Ovary (tissue), 9 donors: ENCODE data around the gene BAG3. TPM values are rescaled to one million over a fixed set of nuclear protein-coding genes. Genes with fewer than 3 reads are reported as not detected.

Source experiments
- DNase-seq, 5 donors: peaks; one replicate each; pipeline ENCODE4 v3.0.0-alpha.2; 2019 to 2020
- H3K27ac ChIP-seq, 2 donors: fragments of 200-600 bp; one replicate each; pipeline versions ENCODE4 v1.5.1 to v1.8.0; 2019 to 2022
- H3K27me3 ChIP-seq: fragments of 200-600 bp; one replicate; pipeline ENCODE4 v1.8.0; 2022
- H3K36me3 ChIP-seq: fragments of 200-600 bp; sonication (generic); one replicate; pipeline ENCODE4 v1.5.1; 2019
- H3K4me1 ChIP-seq: one replicate; pipeline ENCODE4 v1.8.1; 2013; ENCODE audit warnings: mild to moderate bottlenecking, moderate library complexity; ENCODE audit not compliant: insufficient read depth
- H3K4me3 ChIP-seq: fragments of 200-600 bp; sonication (generic); one replicate; pipeline ENCODE4 v1.5.1; 2017
- H3K9me3 ChIP-seq, 2 donors: fragments of 200-600 bp in 1 of 2; sonication (generic) in 1 of 2; one replicate each; pipeline versions ENCODE4 v1.5.1 to v1.8.1; 2013 to 2019; ENCODE audit warnings: mild to moderate bottlenecking in 1 of 2, moderate library complexity in 1 of 2
- EP300 ChIP-seq: sonication (generic); formaldehyde crosslinking; IDR thresholded peaks from one replicate; pipeline ENCODE4 v1.6.1; 2017; ENCODE audit warnings: antibody characterized with exemption
- POLR2A ChIP-seq: fragments of 450-650 bp; IDR thresholded peaks from one replicate; pipeline ENCODE4 v1.6.1; 2017; ENCODE audit warnings: antibody characterized with exemption, mild to moderate bottlenecking, moderate library complexity
- WGBS, 3 donors: extraction: QIAGEN DNeasy Blood & Tissue Kit in 1 of 3; methylation state at CpG; one replicate each; pipeline versions ENCODE4 v1.1.5 to v1.1.7; 2013 to 2017; 5-methylcytosine and 5-hydroxymethylcytosine counted together
- intact Hi-C, 4 donors: fragments of 100-400 bp; cut with DNase I; formaldehyde crosslinking; loops; one replicate each; pipeline versions ENCODE4 v1.11.0 to v1.15.1; 2022 to 2023
- polyA plus RNA-seq, 2 donors: library from polyadenylated mRNA; stranded (reverse); fragments of 200-250 nt in 1 of 2; fragments of 350-450 nt in 1 of 2; fragmentation: Illumina TruSeq in 1 of 2; extraction: RNeasy Lipid Tissue Mini Kit (QIAGEN cat#74804) in 1 of 2; gene quantifications; one replicate each; pipeline ENCODE4 v1.2.3, GENCODE V29; 2013 to 2014
- total RNA-seq, 7 donors: library from RNA; depleted of rRNA in 2 of 7; stranded (reverse); fragments of >200 nt in 2 of 7; fragmentation: NEBNext Ultra II Directional in 3 of 7; extraction: Animal tissue kit (Norgen Biotek cat#: 25700) in 3 of 7; gene quantifications; one replicate each; pipeline versions ENCODE4 v1.1.0 to v1.2.4, GENCODE V29; 2016 to 2023
- TF ChIP-seq, protein P1 (sequence below), 3 donors: fragments of 450-650 bp in 2 of 3; fragments of 200-600 bp in 1 of 3; IDR thresholded peaks; one replicate each; pipeline versions ENCODE4 v1.5.1 to v1.8.0; 2016 to 2022; ENCODE audit warnings: antibody characterized with exemption in 3 of 3, mild to moderate bottlenecking in 1 of 3
- donor health status: DM: no; HTN: no; CAD: no; lungs with moderate emphysema.
- donor health status: DM: no; HTN: no; CAD: no.
- donor health status: Bipolar disorder and iron deficiency.
- donor health status: DM: yes; HTN: yes; CAD: no.
- donor health status: DM: no; HTN: no; CAD: no.
- donor health status: DM: yes; HTN: yes; CAD: no.

The BAG3 gene
- total and polyA plus RNA-seq, 9 donors, result 13.7 to 33.5 (median 26.9) TPM

DNA sequence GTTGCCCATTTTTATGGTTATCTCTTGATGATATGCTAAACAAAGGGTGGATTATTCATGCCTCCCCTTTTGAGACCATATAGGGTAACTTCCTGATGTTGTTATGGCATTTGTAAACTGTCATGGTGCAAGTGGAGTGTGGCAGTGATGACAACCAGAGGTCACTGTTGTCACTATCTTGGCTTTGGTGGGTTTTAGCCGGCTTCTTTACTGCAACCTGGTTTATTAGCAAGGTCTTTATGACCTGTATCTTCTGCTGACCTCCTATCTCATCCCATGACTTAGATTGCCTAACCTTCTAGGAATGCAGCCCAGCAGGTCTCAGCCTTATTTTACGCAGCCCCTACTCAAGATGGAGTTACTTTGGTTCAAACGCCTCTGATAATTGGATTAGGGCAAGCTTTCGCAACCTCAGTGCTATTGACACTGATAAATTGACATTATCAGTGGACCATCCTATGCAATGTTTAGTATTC is 36.9 kb downstream of the BAG3 start:
- intact Hi-C loops, result loop anchor here in 1 of 4 donors (10.0 kb wide), 1 partner anchor 207 kb away; the partner anchor contains the start of gene SEC23IP
- Histone ChIP-seq H3K9me3 (no peaks in the 10 kb centered on the region), H3K27me3 (no peaks in the 10 kb centered on the region), H3K27ac (no peak overlapping the region), H3K36me3 (no peaks in the 10 kb centered on the region), H3K4me1 (no peaks in the 10 kb centered on the region), H3K4me3 (no peak overlapping the region)
- 67 to 90% (median 81%) methylated on average over 4 of the region's 4 CpGs for WGBS, 3 donors
- DNase-seq, result no peak
- TF ChIP-seq POLR2A, result no peak
- TF ChIP-seq EP300, result no peak
- TF ChIP-seq, protein P1, sequence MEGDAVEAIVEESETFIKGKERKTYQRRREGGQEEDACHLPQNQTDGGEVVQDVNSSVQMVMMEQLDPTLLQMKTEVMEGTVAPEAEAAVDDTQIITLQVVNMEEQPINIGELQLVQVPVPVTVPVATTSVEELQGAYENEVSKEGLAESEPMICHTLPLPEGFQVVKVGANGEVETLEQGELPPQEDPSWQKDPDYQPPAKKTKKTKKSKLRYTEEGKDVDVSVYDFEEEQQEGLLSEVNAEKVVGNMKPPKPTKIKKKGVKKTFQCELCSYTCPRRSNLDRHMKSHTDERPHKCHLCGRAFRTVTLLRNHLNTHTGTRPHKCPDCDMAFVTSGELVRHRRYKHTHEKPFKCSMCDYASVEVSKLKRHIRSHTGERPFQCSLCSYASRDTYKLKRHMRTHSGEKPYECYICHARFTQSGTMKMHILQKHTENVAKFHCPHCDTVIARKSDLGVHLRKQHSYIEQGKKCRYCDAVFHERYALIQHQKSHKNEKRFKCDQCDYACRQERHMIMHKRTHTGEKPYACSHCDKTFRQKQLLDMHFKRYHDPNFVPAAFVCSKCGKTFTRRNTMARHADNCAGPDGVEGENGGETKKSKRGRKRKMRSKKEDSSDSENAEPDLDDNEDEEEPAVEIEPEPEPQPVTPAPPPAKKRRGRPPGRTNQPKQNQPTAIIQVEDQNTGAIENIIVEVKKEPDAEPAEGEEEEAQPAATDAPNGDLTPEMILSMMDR (IDR thresholded peaks at IDR 0.05), result no peak

DNA sequence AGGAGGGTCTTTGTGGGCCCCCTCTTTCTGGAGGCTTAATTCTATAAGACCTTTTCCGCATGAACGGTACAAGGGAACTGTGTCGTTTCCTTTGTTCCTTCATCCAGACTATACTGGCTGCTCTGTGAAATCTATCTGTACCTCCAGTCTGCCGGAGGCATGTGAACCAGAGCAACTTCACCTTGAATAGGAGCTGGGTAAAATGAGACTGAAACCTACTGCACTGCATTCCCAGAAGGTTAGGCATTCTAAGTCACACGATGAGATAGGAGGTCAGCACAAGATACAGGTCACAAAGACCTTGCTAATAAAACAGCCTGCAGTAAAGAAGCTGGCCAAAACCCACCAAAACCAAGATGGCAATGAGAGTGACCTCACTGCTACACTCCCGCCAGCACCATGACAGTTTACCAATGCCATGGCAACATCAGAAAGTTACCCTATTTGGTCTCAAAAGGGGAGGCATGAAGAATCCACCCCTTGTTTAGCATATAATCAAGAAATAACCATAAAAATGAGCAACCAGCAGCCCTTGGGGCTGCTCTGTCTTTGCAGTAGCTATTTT is 37.9 kb downstream of the BAG3 start:
- Histone ChIP-seq H3K27me3 (no peaks in the 10 kb centered on the region), H3K27ac (no peak overlapping the region), H3K4me3 (no peak overlapping the region), H3K9me3 (no peaks in the 10 kb centered on the region), H3K36me3 (no peaks in the 10 kb centered on the region), H3K4me1 (no peaks in the 10 kb centered on the region)
- TF ChIP-seq, protein P1 (IDR thresholded peaks at IDR 0.05), result no peak
- no peak for TF ChIP-seq EP300
- no peak for TF ChIP-seq POLR2A
- intact Hi-C loops, result loop anchor here in 1 of 4 donors (10.0 kb wide), 1 partner anchor 206 kb away; the partner anchor contains the start of gene SEC23IP
- WGBS, 3 donors, result 80 to 82% (median 81%) methylated on average over 6 of the region's 6 CpGs
- no peak for DNase-seq

DNA sequence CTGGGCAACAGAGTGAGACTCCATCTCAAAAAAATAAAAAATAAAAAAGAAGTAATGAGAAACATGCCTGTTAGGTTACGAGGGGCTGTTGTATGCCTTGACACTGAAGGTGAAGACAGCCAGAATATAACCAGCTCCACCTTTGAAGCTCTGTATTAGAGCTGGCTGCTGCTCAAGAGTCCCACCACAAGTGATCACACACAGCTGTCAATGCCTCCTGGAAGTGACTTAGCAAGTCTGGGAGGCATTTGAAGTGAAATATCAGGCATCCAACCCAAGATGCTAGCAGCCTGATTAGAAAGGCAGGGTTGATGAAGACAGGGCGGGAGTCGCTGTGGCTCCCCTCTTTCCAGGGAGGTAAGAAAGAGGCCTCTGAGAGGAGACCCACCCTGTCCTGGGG is 40.5 kb downstream of the BAG3 start:
- intact Hi-C loops, result no loop called here
- Histone ChIP-seq H3K27me3 (no peaks in the 10 kb centered on the region), H3K4me1 (no peaks in the 10 kb centered on the region), H3K4me3 (no peak overlapping the region), H3K9me3 (no peaks in the 10 kb centered on the region), H3K27ac (no peak overlapping the region), H3K36me3 (no peaks in the 10 kb centered on the region)
- DNase-seq, result no peak
- TF ChIP-seq, protein P1 (IDR thresholded peaks at IDR 0.05), result no peak
- TF ChIP-seq POLR2A (no peak), EP300 (no peak)
- 92 to 96% (median 94%) methylated on average over 3 of the region's 3 CpGs for WGBS, 3 donors

DNA sequence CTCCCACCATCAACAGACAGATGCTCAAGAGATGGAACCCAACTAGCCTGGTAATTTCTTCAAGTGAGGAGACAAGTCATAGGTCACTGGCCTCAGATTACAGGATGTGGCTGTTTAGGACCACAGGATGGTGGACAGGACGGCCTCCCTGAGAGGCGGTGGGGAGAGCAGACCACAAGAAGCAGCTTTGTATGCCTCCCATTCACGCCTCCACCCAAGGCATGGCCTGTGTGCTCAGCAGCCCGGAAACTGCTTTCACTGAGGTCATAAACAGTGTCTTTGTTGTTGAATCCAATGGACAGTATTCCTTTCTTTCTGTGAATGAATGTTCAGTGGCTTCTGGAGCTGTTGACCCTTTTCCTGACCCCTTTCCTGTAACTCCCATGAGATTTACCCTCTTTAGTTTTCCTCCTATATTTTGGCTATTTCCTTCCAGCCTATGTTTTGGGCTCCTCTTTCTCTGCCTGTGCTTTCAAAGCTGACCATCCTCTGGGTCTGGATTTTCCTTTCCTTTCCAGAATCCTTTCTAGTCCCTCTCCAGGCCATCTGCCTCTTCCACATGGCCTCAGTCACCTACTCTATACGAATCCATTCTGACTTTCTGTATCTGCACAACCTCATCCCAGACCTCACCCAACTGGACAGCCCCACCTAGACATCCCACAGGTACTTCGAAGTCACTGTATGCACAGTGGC is 42.2 kb downstream of the BAG3 start:
- WGBS, 3 donors, result 73 to 83% (median 79%) methylated on average over 6 of the region's 6 CpGs
- no peak overlapping the region for H3K27ac ChIP-seq

More for the DNA sequence above, 42.2 kb downstream of the BAG3 start:
- intact Hi-C loops, result no loop called here
- H3K36me3 ChIP-seq, result no peaks in the 10 kb centered on the region
- no peaks in the 10 kb centered on the region for H3K27me3 ChIP-seq
- no peak overlapping the region for H3K4me3 ChIP-seq
- DNase-seq, result no peak
- no peaks in the 10 kb centered on the region for H3K9me3 ChIP-seq
- TF ChIP-seq EP300 (no peak), POLR2A (no peak)
- TF ChIP-seq, protein P1 (IDR thresholded peaks at IDR 0.05), result no peak
- H3K4me1 ChIP-seq, result no peaks in the 10 kb centered on the region
